Measurements from ENCODE around the gene CEBPZOS. TPM values are rescaled to one million over a fixed set of nuclear protein-coding genes. Genes with fewer than 3 reads are reported as not detected.
A peak's percentile ranks its signal among the peaks of the same experiment; 100 is the strongest.

The CEBPZOS gene
- total and polyA plus RNA-seq, 10 of the 15 experiments (the other 5 are each of a cell fraction or from before 2014, with no cell fraction given) = 22.9 to 50.8 (median 39.1) TPM

DNA sequence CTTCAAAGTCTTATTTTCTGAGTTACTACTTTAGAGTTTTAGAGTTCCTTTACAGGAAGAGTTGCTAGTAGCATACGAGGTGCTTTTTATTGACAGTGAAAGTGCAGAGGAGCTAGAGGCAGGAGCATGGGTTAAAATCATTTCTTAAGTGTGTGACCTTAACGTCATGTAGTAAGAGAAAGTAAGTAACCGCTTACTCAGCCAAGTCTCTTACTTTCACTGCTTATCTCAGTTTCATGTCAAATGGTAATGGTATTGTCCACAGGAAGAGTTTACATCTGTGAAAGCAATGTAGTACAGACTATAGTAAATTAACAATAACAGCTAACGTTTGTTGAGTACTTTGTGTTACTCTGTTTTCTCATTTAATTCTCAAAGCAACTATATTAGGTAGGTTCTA is 47.7 kb downstream of the CEBPZOS start:
- peak; percentile 23 for DNase-seq (ENCODE audit: low read depth, low spot score)
- H3K4me3 ChIP-seq = no peak overlapping the region
- no peak overlapping the region for H3K27ac ChIP-seq (ENCODE audit: control insufficient read depth, insufficient read depth)
- in situ Hi-C loops (cut with MboI) (no loop called here), intact Hi-C loops (cut with micrococcal nuclease; ENCODE audit: unreplicated experiment) (no loop called here)
- H2AFZ ChIP-seq (ENCODE audit: control insufficient read depth, low read depth, low read length) = no peak overlapping the region
- POLR2A ChIA-PET = interaction anchor here (1.2 kb wide), 1 partner anchor 13 kb away, joined by 4 read pairs; the partner anchor contains the start of genes CEBPZ and NDUFAF7
- BruUV-seq (replicated peaks) = no TSS peak
- H3K4me1 ChIP-seq (ENCODE audit: control insufficient read depth, insufficient read depth, low read length) = peaks cover 6% of the 10 kb centered on the region
- no peak overlapping the region for H3K4me2 ChIP-seq (ENCODE audit: control insufficient read depth, insufficient read depth)
- CTCF ChIA-PET = interaction anchor here (0.5 to 1.8 kb wide), 2 partner anchors 10 to 1293 kb away, joined by 3 to 8 read pairs; no protein-coding TSS in a partner anchor
- peak; percentile 97 for ATAC-seq
- H3K9me3 ChIP-seq (replicated peaks; ENCODE audit: control insufficient read depth, insufficient read depth, low read length) = no peaks in the 10 kb centered on the region
- SMC1A ChIA-PET (ENCODE audit: uncharacterized antibody, unreplicated experiment) = interaction anchor here (0.6 to 1.3 kb wide), 5 partner anchors 10 to 122 kb away, joined by 3 to 4 read pairs (median 3); no protein-coding TSS in a partner anchor
- RAD21 ChIA-PET (ENCODE audit: unreplicated experiment) = no interaction called here
- H3K79me2 ChIP-seq (ENCODE audit: control insufficient read depth, insufficient read depth, low read length) = no peaks in the 10 kb centered on the region
- no peaks in the 10 kb centered on the region for H4K20me1 ChIP-seq (ENCODE audit: control insufficient read depth, insufficient read depth)
- H3K9ac ChIP-seq (ENCODE audit: control insufficient read depth, insufficient read depth, low read length) = no peak overlapping the region
- TF ChIP-seq ATF7 (IDR thresholded peaks at IDR 0.05; ENCODE audit: low read depth) (peak; percentile 51; the same call in 1 of the 2 replicates), ATF2 (IDR thresholded peaks at IDR 0.05; ENCODE audit: low read length) (peak; percentile 18; the same call in 1 of the 2 replicates), BACH1 (IDR thresholded peaks at IDR 0.05; ENCODE audit: borderline replicate concordance) (no peak), STAT1 (conservative IDR thresholded peaks at IDR 0.05) (no peak), RBBP5 (conservative IDR thresholded peaks at IDR 0.05) (no peak), NFIC (IDR thresholded peaks at IDR 0.05; ENCODE audit: low read depth, low read length) (peak; percentile 29; the same call in 1 of the 2 replicates), JUNB (IDR thresholded peaks at IDR 0.05) (0 out of 2 replicates have a peak, but pooled peaks have one; percentile 7), FOS (IDR thresholded peaks at IDR 0.05; ENCODE audit: borderline replicate concordance, extremely low read depth, insufficient read length) (no peak), PKNOX1 (IDR thresholded peaks at IDR 0.05) (peak; percentile 13; the same call in 1 of the 2 replicates), CREB1 (IDR thresholded peaks at IDR 0.05; ENCODE audit: low read depth) (0 out of 2 replicates have a peak, but pooled peaks have one; percentile 40), CREM (IDR thresholded peaks at IDR 0.05; ENCODE audit: low read depth) (0 out of 2 replicates have a peak, but pooled peaks have one; percentile 31), TBL1XR1 (IDR thresholded peaks at IDR 0.05; ENCODE audit: low read depth, low read length) (peak; percentile 72), RUNX3 (IDR thresholded peaks at IDR 0.05; ENCODE audit: low read length) (peak; percentile 55; the same call in 1 of the 2 replicates)
- TF ChIP-seq, protein P1, sequence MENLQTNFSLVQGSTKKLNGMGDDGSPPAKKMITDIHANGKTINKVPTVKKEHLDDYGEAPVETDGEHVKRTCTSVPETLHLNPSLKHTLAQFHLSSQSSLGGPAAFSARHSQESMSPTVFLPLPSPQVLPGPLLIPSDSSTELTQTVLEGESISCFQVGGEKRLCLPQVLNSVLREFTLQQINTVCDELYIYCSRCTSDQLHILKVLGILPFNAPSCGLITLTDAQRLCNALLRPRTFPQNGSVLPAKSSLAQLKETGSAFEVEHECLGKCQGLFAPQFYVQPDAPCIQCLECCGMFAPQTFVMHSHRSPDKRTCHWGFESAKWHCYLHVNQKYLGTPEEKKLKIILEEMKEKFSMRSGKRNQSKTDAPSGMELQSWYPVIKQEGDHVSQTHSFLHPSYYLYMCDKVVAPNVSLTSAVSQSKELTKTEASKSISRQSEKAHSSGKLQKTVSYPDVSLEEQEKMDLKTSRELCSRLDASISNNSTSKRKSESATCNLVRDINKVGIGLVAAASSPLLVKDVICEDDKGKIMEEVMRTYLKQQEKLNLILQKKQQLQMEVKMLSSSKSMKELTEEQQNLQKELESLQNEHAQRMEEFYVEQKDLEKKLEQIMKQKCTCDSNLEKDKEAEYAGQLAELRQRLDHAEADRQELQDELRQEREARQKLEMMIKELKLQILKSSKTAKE (IDR thresholded peaks at IDR 0.05; ENCODE audit: low read depth, poor library complexity, severe bottlenecking) = peak; percentile 63
- H3K36me3 ChIP-seq (ENCODE audit: control insufficient read depth in 2 of 2, insufficient read depth in 2 of 2, low read length in 1 of 2) = peaks cover 2 to 29% of the 10 kb centered on the region in 2 experiments
- under 1% methylated on average over 4 of the region's 4 CpGs for WGBS (ENCODE audit: insufficient coverage, insufficient replicate concordance, low lambda C conversion rate, missing lambda C conversion rate)
- H3K27me3 ChIP-seq (replicated peaks in 1 of 2; ENCODE audit: control insufficient read depth in 2 of 2, insufficient read depth in 2 of 2, low read length in 1 of 2) = no peaks in the 10 kb centered on the region
- FAIRE-seq = peak; percentile 89
